ENCODE data around the gene MYO9B. TPM values are rescaled to one million over a fixed set of nuclear protein-coding genes. Genes with fewer than 3 reads are reported as not detected.

MYO9B gene
- total and polyA plus RNA-seq, 2 of the 13 experiments (the other 11 are each of a cell fraction or from before 2014, with no cell fraction given), result 18.0 to 18.3 TPM

DNA sequence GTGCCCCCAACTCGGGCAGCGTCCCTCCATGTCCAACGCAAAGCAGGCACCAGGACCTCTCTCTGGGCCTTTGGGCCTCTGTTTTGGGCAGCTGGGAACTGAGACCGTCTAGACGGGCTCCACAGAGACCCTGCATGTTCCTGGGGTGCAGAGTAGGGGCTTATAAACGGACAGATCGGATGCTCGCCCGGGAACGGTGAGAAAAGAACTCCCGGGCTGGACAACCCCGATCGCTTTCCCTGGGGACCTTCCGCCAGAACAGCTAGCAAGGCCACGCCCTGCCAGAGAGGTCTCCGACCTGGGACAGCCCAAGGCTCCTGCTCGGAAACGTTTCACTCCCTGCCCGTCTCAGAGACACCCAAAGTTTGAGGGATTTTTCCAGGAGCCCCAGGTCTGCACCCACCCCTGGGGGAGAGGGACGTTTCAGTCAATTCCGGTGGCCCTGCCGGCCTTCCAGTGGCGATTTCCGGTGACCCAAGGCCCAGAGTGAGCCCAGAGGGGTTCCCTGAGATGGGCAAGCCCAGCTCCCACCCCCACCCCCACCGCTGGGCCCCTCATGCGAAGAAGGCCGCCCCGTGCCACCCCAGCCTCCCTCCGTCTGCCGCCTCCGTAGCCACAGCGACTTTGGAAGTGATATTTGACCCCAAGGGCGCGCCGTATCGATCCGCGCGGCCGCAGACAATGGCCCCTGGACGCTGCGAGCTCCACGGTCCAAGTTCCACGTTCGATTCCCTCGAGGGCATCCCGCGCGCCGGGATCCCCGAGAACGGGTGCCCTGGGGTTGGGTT is 168.4 kb downstream of the MYO9B start (continued):
- TF ChIP-seq HMG20A (CRISPR knock-in tag; IDR thresholded peaks at IDR 0.05; ENCODE audit: borderline replicate concordance) (no peak), CCDC6 (CRISPR knock-in tag; IDR thresholded peaks at IDR 0.05) (no peak), ZEB1 (IDR thresholded peaks at IDR 0.05; ENCODE audit: insufficient replicate concordance, low read depth) (peak; percentile 65), ZNF788 (CRISPR knock-in tag; IDR thresholded peaks at IDR 0.05; ENCODE audit: borderline replicate concordance) (0 out of 2 replicates have a peak, but pooled peaks have one; percentile 28), SKI (IDR thresholded peaks at IDR 0.05; ENCODE audit: partially characterized antibody) (peak; percentile 98), CEBPG (CRISPR knock-in tag; IDR thresholded peaks at IDR 0.05) (no peak), ZNF549 (CRISPR knock-in tag; IDR thresholded peaks at IDR 0.05) (no peak), ZBTB20 (CRISPR knock-in tag; IDR thresholded peaks at IDR 0.05; ENCODE audit: borderline replicate concordance, low read depth) (0 out of 2 replicates have a peak, but pooled peaks have one; percentile 13), ZNF644 (CRISPR knock-in tag; IDR thresholded peaks at IDR 0.05; ENCODE audit: low read depth) (no peak), SIX1 (CRISPR knock-in tag; IDR thresholded peaks at IDR 0.05; ENCODE audit: borderline replicate concordance) (peak; percentile 83), XRCC5 (optimal IDR thresholded peaks at IDR 0.05; ENCODE audit: low read length) (no peak)
- TF ChIP-seq, protein P1, sequence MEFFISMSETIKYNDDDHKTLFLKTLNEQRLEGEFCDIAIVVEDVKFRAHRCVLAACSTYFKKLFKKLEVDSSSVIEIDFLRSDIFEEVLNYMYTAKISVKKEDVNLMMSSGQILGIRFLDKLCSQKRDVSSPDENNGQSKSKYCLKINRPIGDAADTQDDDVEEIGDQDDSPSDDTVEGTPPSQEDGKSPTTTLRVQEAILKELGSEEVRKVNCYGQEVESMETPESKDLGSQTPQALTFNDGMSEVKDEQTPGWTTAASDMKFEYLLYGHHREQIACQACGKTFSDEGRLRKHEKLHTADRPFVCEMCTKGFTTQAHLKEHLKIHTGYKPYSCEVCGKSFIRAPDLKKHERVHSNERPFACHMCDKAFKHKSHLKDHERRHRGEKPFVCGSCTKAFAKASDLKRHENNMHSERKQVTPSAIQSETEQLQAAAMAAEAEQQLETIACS (CRISPR knock-in tag; IDR thresholded peaks at IDR 0.05), result peak; percentile 68
- TF ChIP-seq, protein P2, sequence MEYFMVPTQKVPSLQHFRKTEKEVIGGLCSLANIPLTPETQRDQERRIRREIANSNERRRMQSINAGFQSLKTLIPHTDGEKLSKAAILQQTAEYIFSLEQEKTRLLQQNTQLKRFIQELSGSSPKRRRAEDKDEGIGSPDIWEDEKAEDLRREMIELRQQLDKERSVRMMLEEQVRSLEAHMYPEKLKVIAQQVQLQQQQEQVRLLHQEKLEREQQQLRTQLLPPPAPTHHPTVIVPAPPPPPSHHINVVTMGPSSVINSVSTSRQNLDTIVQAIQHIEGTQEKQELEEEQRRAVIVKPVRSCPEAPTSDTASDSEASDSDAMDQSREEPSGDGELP (IDR thresholded peaks at IDR 0.05; ENCODE audit: borderline replicate concordance, low read depth), result 0 out of 2 replicates have a peak, but pooled peaks have one; percentile 27
- TF ChIP-seq, protein P3, sequence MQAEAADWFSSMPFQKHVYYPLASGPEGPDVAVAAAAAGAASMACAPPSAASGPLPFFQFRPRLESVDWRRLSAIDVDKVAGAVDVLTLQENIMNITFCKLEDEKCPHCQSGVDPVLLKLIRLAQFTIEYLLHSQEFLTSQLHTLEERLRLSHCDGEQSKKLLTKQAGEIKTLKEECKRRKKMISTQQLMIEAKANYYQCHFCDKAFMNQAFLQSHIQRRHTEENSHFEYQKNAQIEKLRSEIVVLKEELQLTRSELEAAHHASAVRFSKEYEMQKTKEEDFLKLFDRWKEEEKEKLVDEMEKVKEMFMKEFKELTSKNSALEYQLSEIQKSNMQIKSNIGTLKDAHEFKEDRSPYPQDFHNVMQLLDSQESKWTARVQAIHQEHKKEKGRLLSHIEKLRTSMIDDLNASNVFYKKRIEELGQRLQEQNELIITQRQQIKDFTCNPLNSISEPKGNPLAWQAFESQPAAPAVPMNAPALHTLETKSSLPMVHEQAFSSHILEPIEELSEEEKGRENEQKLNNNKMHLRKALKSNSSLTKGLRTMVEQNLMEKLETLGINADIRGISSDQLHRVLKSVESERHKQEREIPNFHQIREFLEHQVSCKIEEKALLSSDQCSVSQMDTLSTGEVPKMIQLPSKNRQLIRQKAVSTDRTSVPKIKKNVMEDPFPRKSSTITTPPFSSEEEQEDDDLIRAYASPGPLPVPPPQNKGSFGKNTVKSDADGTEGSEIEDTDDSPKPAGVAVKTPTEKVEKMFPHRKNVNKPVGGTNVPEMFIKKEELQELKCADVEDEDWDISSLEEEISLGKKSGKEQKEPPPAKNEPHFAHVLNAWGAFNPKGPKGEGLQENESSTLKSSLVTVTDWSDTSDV (CRISPR knock-in tag; IDR thresholded peaks at IDR 0.05), result no peak
- TF ChIP-seq, protein P4, sequence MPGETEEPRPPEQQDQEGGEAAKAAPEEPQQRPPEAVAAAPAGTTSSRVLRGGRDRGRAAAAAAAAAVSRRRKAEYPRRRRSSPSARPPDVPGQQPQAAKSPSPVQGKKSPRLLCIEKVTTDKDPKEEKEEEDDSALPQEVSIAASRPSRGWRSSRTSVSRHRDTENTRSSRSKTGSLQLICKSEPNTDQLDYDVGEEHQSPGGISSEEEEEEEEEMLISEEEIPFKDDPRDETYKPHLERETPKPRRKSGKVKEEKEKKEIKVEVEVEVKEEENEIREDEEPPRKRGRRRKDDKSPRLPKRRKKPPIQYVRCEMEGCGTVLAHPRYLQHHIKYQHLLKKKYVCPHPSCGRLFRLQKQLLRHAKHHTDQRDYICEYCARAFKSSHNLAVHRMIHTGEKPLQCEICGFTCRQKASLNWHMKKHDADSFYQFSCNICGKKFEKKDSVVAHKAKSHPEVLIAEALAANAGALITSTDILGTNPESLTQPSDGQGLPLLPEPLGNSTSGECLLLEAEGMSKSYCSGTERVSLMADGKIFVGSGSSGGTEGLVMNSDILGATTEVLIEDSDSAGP (CRISPR knock-in tag; IDR thresholded peaks at IDR 0.05; ENCODE audit: borderline replicate concordance), result 0 out of 2 replicates have a peak, but pooled peaks have one; percentile 15
- TF ChIP-seq, protein P5, sequence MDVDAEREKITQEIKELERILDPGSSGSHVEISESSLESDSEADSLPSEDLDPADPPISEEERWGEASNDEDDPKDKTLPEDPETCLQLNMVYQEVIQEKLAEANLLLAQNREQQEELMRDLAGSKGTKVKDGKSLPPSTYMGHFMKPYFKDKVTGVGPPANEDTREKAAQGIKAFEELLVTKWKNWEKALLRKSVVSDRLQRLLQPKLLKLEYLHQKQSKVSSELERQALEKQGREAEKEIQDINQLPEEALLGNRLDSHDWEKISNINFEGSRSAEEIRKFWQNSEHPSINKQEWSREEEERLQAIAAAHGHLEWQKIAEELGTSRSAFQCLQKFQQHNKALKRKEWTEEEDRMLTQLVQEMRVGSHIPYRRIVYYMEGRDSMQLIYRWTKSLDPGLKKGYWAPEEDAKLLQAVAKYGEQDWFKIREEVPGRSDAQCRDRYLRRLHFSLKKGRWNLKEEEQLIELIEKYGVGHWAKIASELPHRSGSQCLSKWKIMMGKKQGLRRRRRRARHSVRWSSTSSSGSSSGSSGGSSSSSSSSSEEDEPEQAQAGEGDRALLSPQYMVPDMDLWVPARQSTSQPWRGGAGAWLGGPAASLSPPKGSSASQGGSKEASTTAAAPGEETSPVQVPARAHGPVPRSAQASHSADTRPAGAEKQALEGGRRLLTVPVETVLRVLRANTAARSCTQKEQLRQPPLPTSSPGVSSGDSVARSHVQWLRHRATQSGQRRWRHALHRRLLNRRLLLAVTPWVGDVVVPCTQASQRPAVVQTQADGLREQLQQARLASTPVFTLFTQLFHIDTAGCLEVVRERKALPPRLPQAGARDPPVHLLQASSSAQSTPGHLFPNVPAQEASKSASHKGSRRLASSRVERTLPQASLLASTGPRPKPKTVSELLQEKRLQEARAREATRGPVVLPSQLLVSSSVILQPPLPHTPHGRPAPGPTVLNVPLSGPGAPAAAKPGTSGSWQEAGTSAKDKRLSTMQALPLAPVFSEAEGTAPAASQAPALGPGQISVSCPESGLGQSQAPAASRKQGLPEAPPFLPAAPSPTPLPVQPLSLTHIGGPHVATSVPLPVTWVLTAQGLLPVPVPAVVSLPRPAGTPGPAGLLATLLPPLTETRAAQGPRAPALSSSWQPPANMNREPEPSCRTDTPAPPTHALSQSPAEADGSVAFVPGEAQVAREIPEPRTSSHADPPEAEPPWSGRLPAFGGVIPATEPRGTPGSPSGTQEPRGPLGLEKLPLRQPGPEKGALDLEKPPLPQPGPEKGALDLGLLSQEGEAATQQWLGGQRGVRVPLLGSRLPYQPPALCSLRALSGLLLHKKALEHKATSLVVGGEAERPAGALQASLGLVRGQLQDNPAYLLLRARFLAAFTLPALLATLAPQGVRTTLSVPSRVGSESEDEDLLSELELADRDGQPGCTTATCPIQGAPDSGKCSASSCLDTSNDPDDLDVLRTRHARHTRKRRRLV (CRISPR knock-in tag; IDR thresholded peaks at IDR 0.05), result 0 out of 2 replicates have a peak, but pooled peaks have one; percentile 41
